Rectal smooth muscle tissue (tissue), 1 donor: ENCODE measurements around the gene RHOG.
"Not testable (repeated sequence)": the region's sequence is repeated elsewhere in the genome, so short reads cannot be mapped to it uniquely, and the experiment has no call there.

Experiments used
- H3K27ac ChIP-seq: one replicate; pipeline ENCODE4 v1.7.0; 2013; ENCODE audit warnings: low read depth, low read length, inconsistent platforms
- H3K27me3 ChIP-seq: one replicate; pipeline ENCODE4 v1.7.0; 2013; ENCODE audit warnings: low read length; ENCODE audit not compliant: control insufficient read depth, insufficient read depth
- H3K36me3 ChIP-seq: one replicate; pipeline ENCODE4 v1.7.0; 2013; ENCODE audit warnings: low read length; ENCODE audit not compliant: control insufficient read depth, insufficient read depth
- H3K4me1 ChIP-seq: one replicate; pipeline ENCODE4 v1.7.0; 2013; ENCODE audit warnings: low read length; ENCODE audit not compliant: control insufficient read depth, insufficient read depth
- H3K4me3 ChIP-seq: one replicate; pipeline ENCODE4 v1.7.0; 2013; ENCODE audit warnings: low read length
- H3K9ac ChIP-seq: one replicate; pipeline ENCODE4 v1.7.0; 2013; ENCODE audit warnings: low read length

RHOG gene

DNA sequence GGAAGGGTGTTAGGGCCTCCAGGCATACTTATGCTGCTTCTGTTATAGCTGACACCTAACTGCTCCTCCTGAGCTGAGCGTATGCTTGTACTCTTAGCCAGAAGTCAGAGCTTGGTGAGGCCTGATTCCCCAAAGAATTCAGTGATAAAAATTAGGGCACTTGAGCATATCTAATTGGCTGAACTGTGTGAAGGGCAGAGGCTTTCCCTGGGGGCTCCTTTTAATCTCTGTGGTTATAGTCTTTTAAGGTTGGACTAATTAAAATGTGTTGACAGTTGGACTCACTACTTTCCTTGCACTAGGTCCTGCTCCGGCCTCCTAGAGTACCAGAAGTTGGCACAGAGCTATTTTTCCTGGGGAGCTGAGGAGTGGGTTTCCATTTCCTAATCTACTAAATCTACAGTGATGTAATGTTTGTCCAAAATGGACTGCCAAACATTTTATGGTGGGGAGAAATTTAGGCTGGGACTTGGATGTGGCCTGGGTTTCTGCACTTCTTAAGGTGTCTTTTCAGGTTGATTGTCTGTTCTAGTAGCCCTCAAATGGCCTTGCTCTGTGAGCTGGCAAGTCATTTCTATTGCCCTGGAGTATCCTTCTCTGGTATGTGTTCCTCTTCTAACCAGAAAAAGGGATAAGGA, 33.1 kb upstream of the RHOG start:
- Histone ChIP-seq H3K27me3 (no peaks in the 10 kb centered on the region), H3K4me3 (no peak overlapping the region), H3K36me3 (no peaks in the 10 kb centered on the region), H3K27ac (no peak overlapping the region), H3K4me1 (peaks cover 9% of the 10 kb centered on the region), H3K9ac (no peak overlapping the region)

DNA sequence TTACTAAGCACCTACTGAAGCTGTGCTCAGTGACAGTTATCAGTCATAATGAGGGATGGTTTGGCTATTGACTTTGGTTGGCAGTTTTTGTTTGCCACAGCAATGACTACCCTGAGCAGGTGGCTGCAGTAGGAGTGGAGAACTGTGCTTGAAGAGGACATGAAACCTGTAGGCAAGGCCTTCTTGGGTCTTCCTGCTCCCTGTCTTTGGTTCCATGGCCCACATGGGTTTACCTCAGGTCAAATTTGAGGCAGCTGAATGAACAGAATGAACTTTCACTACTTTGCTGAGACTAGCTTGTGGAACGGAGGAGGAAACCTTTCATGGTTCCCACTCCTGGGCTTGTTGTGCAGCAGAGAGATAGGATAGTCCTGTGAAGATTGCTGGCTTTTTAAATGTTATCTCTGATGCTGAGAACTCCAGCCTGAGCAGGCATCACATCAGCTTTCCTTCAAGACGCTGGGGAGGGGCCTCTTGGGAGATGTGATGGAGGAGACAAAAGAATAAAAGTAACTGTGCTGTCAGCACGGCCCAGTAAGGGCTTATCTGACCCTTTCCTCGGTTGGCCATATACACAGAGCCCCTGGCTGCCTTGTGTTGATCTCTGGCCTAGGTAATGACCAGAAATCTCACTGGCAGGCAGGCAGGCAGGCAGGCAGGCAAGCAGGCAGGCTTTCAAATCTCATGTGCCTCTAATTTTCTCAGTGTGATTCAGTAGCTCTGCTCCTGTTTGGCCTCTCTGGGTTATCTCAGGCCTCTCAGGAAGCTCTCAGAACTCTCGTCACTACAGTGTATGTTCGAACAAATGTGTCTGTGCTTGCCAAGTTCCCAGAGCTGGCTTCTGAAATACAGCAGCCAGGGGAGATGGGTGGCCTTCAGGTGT, 26.7 kb upstream of the RHOG start:
- Histone ChIP-seq H3K27me3 (no peaks in the 10 kb centered on the region), H3K4me1 (peaks cover 27% of the 10 kb centered on the region), H3K4me3 (no peak overlapping the region), H3K9ac (no peak overlapping the region), H3K36me3 (no peaks in the 10 kb centered on the region), H3K27ac (peak overlapping the region; percentile 60)

DNA sequence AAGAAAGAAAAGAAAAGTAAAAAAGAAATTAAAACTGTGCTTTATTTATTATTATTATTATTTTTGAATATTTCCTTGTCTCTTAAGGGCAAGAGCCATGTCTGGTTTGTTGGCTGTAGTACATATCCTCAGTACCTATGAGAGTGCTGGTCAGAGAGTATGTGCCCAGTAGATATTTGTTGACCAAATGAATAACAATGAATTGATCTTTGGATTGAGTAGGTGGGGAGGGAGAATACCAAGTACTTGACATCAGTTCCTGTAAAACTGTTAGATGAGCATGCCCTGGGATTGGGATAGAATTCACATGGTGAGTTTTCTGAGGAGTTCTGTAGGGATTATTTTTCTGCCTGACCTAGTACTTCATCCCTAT, 26.1 kb upstream of the RHOG start:
- peak overlapping the region; percentile 60 for H3K27ac ChIP-seq
- H3K36me3 ChIP-seq: no peaks in the 10 kb centered on the region
- no peaks in the 10 kb centered on the region for H3K27me3 ChIP-seq
- H3K4me3 ChIP-seq: no peak overlapping the region
- no peak overlapping the region for H3K9ac ChIP-seq
- H3K4me1 ChIP-seq: peaks cover 27% of the 10 kb centered on the region

DNA sequence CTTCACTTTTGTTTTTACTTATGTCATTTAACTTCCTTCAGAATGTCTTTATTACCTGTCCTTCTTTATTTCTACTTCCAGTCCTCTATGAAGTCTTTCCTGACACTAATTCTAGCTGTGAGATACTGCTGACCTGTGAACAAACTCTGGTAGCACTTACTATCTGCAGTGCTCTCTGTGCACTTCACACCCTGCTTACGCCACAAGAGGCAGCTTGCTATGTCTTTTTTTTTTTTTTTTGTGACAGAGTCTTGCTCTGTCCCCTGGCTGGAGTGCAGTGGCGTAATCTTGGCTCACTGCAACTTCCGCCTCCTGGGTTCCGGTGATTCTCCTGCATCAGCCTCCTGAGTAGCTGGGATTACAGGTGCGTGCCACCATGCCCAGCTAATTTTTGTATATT, 25.4 kb upstream of the RHOG start:
- Histone ChIP-seq H3K4me1 (peaks cover 27% of the 10 kb centered on the region), H3K27me3 (no peaks in the 10 kb centered on the region), H3K9ac (no peak overlapping the region), H3K4me3 (no peak overlapping the region), H3K36me3 (no peaks in the 10 kb centered on the region), H3K27ac (no peak overlapping the region)

DNA sequence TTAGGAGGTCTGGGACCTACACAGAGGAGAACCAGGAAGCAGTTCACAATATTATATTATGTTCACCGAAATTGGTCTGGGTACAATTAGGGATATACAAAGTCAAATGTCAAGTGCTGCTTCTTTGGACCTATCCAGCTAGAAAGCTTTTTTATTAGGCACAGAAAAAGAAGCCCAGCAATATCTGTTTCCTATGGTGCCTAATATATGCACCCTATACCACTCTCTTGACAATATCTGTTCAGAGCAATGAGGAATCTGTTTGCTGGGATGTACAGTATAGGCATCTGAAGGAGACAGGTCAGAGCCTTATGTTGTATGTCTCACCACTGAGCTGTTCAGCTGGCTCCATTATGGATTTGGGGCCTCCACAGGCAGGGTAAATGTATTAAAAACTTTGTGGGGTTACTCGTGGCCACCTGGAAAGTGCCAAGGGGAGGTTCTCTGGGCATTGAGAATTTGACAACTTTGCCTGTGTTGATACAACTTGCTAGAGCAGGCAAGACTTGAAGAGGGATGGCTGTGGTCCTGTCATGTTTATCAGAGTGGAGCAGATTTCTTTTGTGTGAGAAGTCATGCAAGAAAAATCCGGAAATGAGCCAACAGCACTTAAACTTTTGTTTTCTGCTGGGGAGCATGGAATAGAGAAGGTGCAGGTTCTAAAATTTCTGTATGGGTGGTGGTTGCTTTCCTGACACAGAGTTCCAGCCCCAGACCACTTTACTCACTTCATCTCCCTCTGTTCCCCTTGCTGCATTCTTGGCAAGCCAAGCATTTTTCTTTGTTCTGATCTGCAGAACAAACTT, 24.8 kb upstream of the RHOG start:
- no peaks in the 10 kb centered on the region for H3K36me3 ChIP-seq
- H3K4me3 ChIP-seq: no peak overlapping the region
- peak overlapping the region; percentile 41 for H3K27ac ChIP-seq
- no peak overlapping the region for H3K9ac ChIP-seq
- H3K4me1 ChIP-seq: peaks cover 27% of the 10 kb centered on the region
- H3K27me3 ChIP-seq: no peaks in the 10 kb centered on the region

DNA sequence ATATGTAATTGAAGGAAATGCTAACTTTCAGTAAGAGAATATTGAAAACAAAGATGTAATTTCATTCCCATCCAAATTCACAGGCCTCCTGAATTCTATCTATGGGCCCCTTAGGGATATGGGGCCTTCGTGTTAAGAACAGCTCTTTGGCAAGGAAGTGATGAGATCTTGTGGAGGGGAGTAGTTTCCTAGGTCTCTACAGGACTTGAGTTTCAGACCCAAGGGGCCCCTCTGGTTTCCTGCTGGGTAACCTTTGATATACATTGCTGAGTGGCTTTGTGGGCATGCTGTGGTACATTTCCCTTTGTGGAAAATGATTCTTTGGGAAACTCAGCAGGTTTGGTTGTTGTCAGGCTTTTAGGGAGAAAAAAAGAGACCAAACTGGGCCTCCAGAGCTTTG, 20.9 kb upstream of the RHOG start:
- Histone ChIP-seq H3K9ac (no peak overlapping the region), H3K27ac (no peak overlapping the region), H3K27me3 (no peaks in the 10 kb centered on the region), H3K36me3 (no peaks in the 10 kb centered on the region), H3K4me1 (peaks cover 43% of the 10 kb centered on the region), H3K4me3 (no peak overlapping the region)

DNA sequence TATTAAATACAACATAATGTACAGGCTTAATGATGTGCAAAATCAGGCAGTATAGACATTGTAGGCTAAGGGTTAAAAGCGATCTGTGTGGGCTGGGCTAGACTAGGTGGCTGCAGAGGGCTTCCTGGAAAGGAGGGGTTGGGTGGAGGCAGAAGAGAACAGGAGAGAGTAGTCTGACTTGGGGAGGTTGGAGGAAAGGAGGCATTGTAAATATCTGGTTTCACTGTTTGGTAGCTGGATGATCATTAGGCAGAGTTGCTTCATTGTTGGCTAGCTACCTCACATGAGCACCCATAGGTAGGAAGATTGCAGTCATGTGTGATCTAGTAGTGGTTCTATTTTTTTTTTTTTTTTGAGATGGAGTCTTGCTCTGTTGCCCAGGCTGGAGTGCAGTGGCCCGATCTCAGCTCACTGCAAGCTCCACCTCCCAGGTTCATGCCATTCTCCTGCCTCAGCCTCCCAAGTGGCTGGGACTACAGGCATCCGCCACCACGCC, 20.2 kb upstream of the RHOG start:
- not testable (repeated sequence) for H3K4me3 ChIP-seq, H3K27ac ChIP-seq
- peaks cover 39% of the 10 kb centered on the region for H3K4me1 ChIP-seq

DNA sequence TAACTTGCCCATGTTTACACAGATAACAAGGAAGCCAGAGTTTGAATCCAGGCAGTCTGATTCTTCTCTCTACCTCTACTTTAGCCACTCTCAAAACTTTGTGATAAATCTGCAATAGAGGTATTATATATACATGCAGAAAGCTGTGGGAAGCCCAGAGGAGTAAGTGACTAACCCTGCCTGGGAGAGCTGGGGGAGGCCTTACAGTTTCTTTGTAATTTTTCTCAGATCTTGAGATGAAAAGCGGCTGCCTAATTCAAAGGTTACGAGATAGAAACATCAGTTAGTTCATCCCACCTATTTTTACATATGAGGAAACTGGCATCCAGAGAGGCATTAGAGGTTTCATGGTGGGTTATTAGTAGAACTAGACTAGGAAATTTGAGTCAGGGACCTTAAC, 19.6 kb upstream of the RHOG start:
- peaks cover 33% of the 10 kb centered on the region for H3K4me1 ChIP-seq

More for the DNA sequence above, 20.2 kb upstream of the RHOG start:
- H3K27me3 ChIP-seq, H3K36me3 ChIP-seq, H3K9ac ChIP-seq: not testable (repeated sequence)

DNA sequence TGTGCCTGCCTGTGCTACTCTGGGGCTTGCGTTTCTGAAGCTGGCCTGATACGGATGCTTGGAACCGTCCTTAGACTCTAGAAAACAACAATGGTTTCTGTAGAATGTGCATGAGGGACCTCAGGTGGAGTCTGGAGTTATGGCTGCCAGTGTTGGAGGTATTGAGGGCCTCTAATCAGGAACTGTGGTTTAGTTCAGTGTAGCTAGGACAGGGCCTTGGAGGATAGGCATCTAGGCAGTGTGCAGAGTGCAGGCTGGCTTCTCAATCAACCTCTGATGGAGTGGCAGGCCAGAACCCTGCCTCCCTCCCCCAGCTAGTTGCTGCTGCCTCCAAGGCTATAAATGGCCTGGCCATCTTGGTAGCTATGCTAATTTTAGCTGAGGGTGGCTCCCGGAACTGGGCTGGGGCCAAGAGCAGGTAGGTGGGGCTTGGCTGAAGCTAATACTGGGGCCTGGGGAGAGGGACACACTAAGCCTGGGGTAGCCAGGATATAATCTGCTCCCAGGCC, 18.7 kb upstream of the RHOG start:
- Histone ChIP-seq H3K27ac (peak overlapping the region; percentile 42), H3K4me3 (peak overlapping the region; percentile 40), H3K27me3 (no peaks in the 10 kb centered on the region), H3K4me1 (peaks cover 27% of the 10 kb centered on the region), H3K9ac (no peak overlapping the region), H3K36me3 (no peaks in the 10 kb centered on the region)

More for the DNA sequence above, 19.6 kb upstream of the RHOG start:
- Histone ChIP-seq H3K27me3 (no peaks in the 10 kb centered on the region), H3K9ac (no peak overlapping the region), H3K36me3 (no peaks in the 10 kb centered on the region), H3K27ac (no peak overlapping the region), H3K4me3 (no peak overlapping the region)

DNA sequence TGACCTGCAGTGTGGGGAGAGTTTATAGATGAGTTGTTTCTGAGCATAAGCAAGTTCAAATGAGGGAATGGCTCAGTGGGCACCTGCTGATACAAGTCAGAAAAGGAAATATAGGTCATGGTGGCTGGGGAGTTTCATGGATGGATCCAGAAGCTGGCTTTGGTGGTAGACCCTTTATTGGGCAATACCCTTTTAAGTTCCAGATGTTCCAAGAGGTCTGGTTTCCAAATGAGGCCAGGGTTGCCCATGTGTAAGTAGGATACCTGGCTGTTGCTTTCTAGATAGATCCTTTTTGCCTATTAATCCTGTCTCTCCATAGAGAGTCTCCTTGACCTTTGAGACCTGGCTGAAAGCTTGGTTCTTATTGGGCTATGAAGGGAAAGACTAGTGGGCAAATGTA, 16.9 kb upstream of the RHOG start:
- H3K27me3 ChIP-seq: no peaks in the 10 kb centered on the region
- H3K27ac ChIP-seq: no peak overlapping the region
- peak overlapping the region; percentile 85 for H3K4me3 ChIP-seq
- no peaks in the 10 kb centered on the region for H3K36me3 ChIP-seq
- H3K4me1 ChIP-seq: peaks cover 27% of the 10 kb centered on the region
- H3K9ac ChIP-seq: no peak overlapping the region

DNA sequence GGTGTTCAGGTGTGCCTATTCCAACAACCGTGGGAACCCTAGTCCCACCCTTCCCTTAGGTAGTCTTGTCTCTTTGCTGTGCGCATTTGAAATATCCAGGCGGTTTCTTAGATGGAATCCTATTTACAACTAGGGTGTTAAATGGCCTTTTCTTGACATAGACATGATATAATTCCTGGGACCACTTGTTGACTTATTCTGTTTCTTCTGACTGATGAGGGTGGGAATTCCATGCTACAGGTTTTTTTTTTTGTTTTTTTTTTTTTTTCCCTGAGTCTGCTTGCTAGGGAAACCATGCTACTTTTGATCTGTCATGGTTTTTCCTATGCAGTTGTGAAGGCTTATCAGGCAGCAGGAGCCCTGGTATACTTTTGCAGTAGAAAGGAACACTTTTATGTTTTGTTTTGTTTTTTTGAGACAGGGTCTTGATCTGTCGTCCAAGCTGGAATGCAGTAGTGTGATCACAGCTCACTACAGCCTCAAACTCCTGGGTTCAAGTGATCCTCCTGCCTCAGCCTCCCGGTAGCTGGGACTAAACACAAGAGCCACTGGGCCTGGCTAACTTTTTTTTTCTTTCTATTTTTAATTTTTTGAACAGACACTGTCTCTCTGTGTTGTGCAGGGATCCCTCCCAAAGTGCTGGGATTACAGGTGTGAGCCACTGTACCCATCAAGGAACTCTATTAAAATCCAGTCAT, 16.2 kb upstream of the RHOG start:
- H3K9ac ChIP-seq: no peak overlapping the region
- peaks cover 27% of the 10 kb centered on the region for H3K4me1 ChIP-seq
- H3K27ac ChIP-seq: peak overlapping the region; percentile 77
- peak overlapping the region; percentile 85 for H3K4me3 ChIP-seq
- H3K27me3 ChIP-seq: no peaks in the 10 kb centered on the region
- no peaks in the 10 kb centered on the region for H3K36me3 ChIP-seq
